Hepatocyte (in vitro differentiated cells): Measurements from ENCODE around the gene MOSMO. TPM values are rescaled to one million over a fixed set of nuclear protein-coding genes. Genes with fewer than 3 reads are reported as not detected.

ENCODE experiments used
- DNase-seq: peaks from one replicate; pipeline ENCODE4 v3.0.0-alpha.2; 2016; ENCODE audit warnings: low spot score
- H2AFZ ChIP-seq: fragments of 200-600 bp; sonication (generic); 2 replicates; pipeline ENCODE4 v1.6.0; 2016; ENCODE audit warnings: antibody characterized with exemption, mild to moderate bottlenecking
- H3K27ac ChIP-seq: fragments of 200-600 bp; sonication (generic); 2 replicates; pipeline ENCODE4 v1.5.1; 2016; ENCODE audit warnings: mild to moderate bottlenecking
- H3K27me3 ChIP-seq: fragments of 200-600 bp; sonication (generic); 2 replicates; pipeline ENCODE4 v1.6.1; 2016
- H3K36me3 ChIP-seq: fragments of 200-600 bp; sonication (generic); replicated peaks from 2 replicates; pipeline ENCODE4 v1.5.1; 2016; ENCODE audit warnings: low read depth; ENCODE audit not compliant: insufficient read depth
- H3K4me1 ChIP-seq: fragments of 200-600 bp; sonication (generic); 2 replicates; pipeline ENCODE4 v1.5.1; 2016; ENCODE audit warnings: mild to moderate bottlenecking, moderate library complexity; ENCODE audit not compliant: insufficient read depth
- H3K4me2 ChIP-seq: fragments of 200-600 bp; sonication (generic); 2 replicates; pipeline ENCODE4 v1.6.0; 2016
- H3K4me3 ChIP-seq: fragments of 200-600 bp; sonication (generic); 2 replicates; pipeline ENCODE4 v1.5.1; 2016; ENCODE audit warnings: mild to moderate bottlenecking
- H3K79me2 ChIP-seq: fragments of 200-600 bp; sonication (generic); 2 replicates; pipeline ENCODE4 v1.6.0; 2017; ENCODE audit warnings: mild to moderate bottlenecking
- H3K9me2 ChIP-seq: fragments of 200-600 bp; sonication (generic); replicated peaks from 2 replicates; pipeline ENCODE4 v1.6.0; 2017; ENCODE audit warnings: mild to moderate bottlenecking; ENCODE audit not compliant: insufficient read depth
- H3K9me3 ChIP-seq: fragments of 200-600 bp; sonication (generic); 2 replicates; pipeline ENCODE4 v1.5.1; 2016; ENCODE audit warnings: low read depth, mild to moderate bottlenecking
- H4K20me1 ChIP-seq: fragments of 200-600 bp; sonication (generic); 2 replicates; pipeline ENCODE4 v1.6.0; 2016; ENCODE audit warnings: mild to moderate bottlenecking; ENCODE audit not compliant: insufficient read depth, poor library complexity, severe bottlenecking
- EZH2 ChIP-seq: fragments of 200-600 bp; sonication (generic); IDR thresholded peaks from 2 replicates; pipeline ENCODE4 v1.6.1; 2016; ENCODE audit warnings: antibody characterized with exemption, mild to moderate bottlenecking, borderline replicate concordance
- EZH2phosphoT487 ChIP-seq: fragments of 200-600 bp; sonication (generic); IDR thresholded peaks from one replicate; pipeline ENCODE4 v1.6.1; 2018; ENCODE audit warnings: antibody characterized with exemption, mild to moderate bottlenecking, low read depth, moderate library complexity; ENCODE audit not compliant: unreplicated experiment, severe bottlenecking
- WGBS: methylation state at CpG from one replicate; pipeline ENCODE4 v1.1.6; 2016; ENCODE audit warnings: low lambda C conversion rate; ENCODE audit errors: missing lambda C conversion rate; 5-methylcytosine and 5-hydroxymethylcytosine counted together
- polyA plus RNA-seq: library from polyadenylated mRNA; unstranded; fragments of >200 nt; fragmentation: Nextera tagmentation; extraction: Ambion mirVana; gene quantifications from 2 replicates; pipeline ENCODE4 v1.2.1, GENCODE V29; 2016
- total RNA-seq: library from RNA; depleted of rRNA; stranded (reverse); fragments of >200 nt; gene quantifications from 2 replicates; pipeline ENCODE4 v1.2.3, GENCODE V29; 2014
- TF ChIP-seq, protein P1 (sequence below): fragments of 200-600 bp; sonication (generic); IDR thresholded peaks from 2 replicates; pipeline ENCODE4 v1.5.1; 2016; ENCODE audit warnings: antibody characterized with exemption, mild to moderate bottlenecking; ENCODE audit not compliant: poor library complexity

MOSMO gene
- total RNA-seq (16.1 and 24.5 TPM in 2 replicates), polyA plus RNA-seq (5.7 and 6.5 TPM in 2 replicates)

DNA sequence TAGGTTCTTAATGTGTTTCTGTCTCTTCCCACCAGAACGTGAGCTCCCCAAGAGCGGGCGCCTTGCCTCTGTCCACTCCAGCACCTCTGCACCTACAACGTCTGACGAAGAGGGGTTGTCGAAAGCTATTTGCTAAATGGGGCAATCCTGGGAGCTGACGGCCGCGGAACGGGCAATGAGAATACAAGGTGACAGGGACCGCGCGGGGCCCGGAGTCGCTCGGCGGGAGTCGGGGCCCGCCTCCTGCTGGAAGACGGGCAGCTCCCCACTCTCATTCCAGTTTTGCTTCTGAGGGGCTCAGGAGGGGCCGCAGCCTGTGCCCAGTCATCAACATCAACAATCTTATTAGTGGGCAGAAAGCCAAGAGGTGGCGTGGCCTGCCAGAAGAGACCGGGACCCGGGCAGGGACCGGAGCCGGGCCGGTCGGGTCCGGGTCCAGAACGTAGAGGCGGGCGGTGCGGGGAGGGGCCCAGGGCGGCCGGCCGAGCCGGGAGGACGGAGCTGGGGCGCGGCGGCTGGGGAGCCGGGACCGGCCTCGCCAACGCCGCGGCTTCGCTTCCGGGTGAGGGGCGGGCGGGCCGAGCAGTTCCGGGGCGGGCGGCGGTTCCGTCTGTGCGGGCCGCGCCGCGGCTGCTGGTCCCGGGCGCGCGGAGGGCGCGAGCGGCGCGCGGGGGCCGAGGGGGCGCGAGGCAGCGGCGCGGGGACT is at the start of gene MOSMO:
TSS of gene MOSMO (plus strand) at position 603 of the 706 bp plus-strand sequence. CDS start 191 bp downstream, outside the sequence.
- H3K4me3 ChIP-seq: peak within 1 kb of the TSS; percentile 97
- no peaks in the 10 kb centered on the region for H3K36me3 ChIP-seq
- H3K9me3 ChIP-seq: no peaks in the 10 kb centered on the region
- no peaks in the 10 kb centered on the region for H3K9me2 ChIP-seq
- peak; percentile 84 for DNase-seq
- 1% methylated on average over 33 of the region's 78 CpGs for WGBS
- H3K27me3 ChIP-seq: no peaks in the 10 kb centered on the region
- no peak for TF ChIP-seq EZH2
- TF ChIP-seq EZH2phosphoT487: no peak
- TF ChIP-seq, protein P1, sequence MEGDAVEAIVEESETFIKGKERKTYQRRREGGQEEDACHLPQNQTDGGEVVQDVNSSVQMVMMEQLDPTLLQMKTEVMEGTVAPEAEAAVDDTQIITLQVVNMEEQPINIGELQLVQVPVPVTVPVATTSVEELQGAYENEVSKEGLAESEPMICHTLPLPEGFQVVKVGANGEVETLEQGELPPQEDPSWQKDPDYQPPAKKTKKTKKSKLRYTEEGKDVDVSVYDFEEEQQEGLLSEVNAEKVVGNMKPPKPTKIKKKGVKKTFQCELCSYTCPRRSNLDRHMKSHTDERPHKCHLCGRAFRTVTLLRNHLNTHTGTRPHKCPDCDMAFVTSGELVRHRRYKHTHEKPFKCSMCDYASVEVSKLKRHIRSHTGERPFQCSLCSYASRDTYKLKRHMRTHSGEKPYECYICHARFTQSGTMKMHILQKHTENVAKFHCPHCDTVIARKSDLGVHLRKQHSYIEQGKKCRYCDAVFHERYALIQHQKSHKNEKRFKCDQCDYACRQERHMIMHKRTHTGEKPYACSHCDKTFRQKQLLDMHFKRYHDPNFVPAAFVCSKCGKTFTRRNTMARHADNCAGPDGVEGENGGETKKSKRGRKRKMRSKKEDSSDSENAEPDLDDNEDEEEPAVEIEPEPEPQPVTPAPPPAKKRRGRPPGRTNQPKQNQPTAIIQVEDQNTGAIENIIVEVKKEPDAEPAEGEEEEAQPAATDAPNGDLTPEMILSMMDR: no peak
- H3K4me2 ChIP-seq: peak within 1 kb of the TSS; percentile 99
- peaks cover 15% of the 10 kb centered on the region for H4K20me1 ChIP-seq
- peaks cover 43% of the 10 kb centered on the region for H3K79me2 ChIP-seq
- H3K4me1 ChIP-seq: peaks cover 4% of the 10 kb centered on the region
- H3K27ac ChIP-seq: peak within 1 kb of the TSS; percentile 93
- peak within 1 kb of the TSS; percentile 99 for H2AFZ ChIP-seq

DNA sequence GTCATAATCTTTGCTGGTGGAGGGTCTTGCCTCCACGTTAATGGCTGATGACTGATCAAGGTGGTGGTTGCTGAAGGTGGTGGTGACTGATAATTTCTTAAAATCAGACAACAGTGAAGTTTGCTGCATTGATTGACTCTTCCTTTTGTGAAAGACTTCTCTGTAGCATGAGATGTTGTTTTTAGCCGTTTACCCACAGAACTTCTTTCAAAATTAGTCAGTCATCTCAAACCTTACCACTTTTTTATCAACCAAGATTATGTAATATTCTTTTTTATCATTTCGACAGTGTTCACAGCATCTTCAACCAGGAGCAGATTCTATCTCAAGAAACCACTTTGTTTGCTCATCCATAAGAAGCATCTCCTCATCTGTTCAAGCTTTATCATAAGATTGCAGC is 48.9 kb upstream of the MOSMO start:
- Histone ChIP-seq H3K4me2 (no peak overlapping the region), H3K79me2 (peaks cover 45% of the 10 kb centered on the region), H2AFZ (no peak overlapping the region), H3K27ac (no peak overlapping the region), H3K4me1 (peaks cover 5% of the 10 kb centered on the region), H3K4me3 (no peak overlapping the region), H3K36me3 (peaks cover 7% of the 10 kb centered on the region), H4K20me1 (peaks cover 12% of the 10 kb centered on the region), H3K27me3 (no peaks in the 10 kb centered on the region), H3K9me3 (no peaks in the 10 kb centered on the region), H3K9me2 (no peaks in the 10 kb centered on the region)
- TF ChIP-seq EZH2phosphoT487: no peak
- TF ChIP-seq EZH2: no peak
- TF ChIP-seq, protein P1: no peak
- WGBS: 93% methylated on average over 3 of the region's 3 CpGs
- no peak for DNase-seq

DNA sequence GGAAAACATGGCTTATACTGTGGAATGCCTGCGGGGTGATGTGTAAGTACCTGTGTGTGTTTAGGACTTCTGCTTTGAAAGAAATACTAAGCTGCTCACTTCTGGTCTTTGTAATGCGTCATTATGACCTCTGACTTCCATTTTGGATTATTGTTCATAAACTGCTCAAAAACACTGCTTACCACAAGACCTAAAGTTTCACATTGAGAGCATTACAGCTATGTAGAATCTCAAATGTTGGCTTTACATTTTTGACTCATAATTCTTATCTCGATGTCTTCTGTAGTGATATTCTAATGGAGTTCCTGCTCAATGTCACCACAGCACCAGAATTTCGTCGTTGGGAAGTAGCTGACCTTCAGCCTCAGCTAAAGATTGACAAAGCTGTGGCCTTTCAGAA is 45.4 kb upstream of the MOSMO start:
- WGBS: 96% methylated on average over 5 of the region's 5 CpGs
- Histone ChIP-seq H3K79me2 (peaks cover 13% of the 10 kb centered on the region), H3K4me1 (no peaks in the 10 kb centered on the region), H3K9me2 (no peaks in the 10 kb centered on the region), H3K36me3 (peaks cover 7% of the 10 kb centered on the region), H3K4me2 (no peak overlapping the region), H3K4me3 (no peak overlapping the region), H2AFZ (no peak overlapping the region), H3K9me3 (no peaks in the 10 kb centered on the region), H3K27ac (no peak overlapping the region), H4K20me1 (peaks cover 7% of the 10 kb centered on the region), H3K27me3 (no peaks in the 10 kb centered on the region)
- TF ChIP-seq EZH2phosphoT487 (no peak), EZH2 (no peak)
- TF ChIP-seq, protein P1: no peak
- no peak for DNase-seq
